Jurkat, Clone E6-1 (cell line): Measurements from ENCODE around the gene HDAC4.

Experiments used
- DNase-seq: peaks from one replicate; pipeline ENCODE4 v3.0.0-alpha.2; 2011; ENCODE audit warnings: low read depth, low spot score
- H3K4me3 ChIP-seq: 2 replicates; pipeline ENCODE4 v1.5.1; 2011; ENCODE audit warnings: mild to moderate bottlenecking, low read length, control low read depth, moderate library complexity

Gene HDAC4

DNA sequence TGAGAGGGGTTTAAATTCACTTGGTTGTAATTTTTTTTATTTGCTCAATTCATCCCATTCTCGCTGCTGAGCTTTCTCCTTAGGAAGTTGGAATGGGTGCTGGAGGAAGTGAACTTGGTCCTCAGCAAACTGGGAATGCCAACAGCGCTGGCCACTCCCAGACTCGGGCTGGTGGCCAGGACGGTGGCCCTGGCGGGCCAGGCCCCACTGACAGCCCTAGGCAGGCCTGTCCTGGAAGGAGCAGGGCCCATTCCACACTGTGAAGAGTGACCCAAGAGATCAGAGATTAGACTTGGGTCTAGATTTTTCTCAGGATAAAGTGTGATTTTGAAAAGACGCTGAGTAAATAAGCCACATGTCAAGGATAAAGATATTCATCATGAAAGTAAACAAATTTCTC is 132.7 kb downstream of the HDAC4 start:
- H3K4me3 ChIP-seq: peak overlapping the region; percentile 80
- no peak for DNase-seq

DNA sequence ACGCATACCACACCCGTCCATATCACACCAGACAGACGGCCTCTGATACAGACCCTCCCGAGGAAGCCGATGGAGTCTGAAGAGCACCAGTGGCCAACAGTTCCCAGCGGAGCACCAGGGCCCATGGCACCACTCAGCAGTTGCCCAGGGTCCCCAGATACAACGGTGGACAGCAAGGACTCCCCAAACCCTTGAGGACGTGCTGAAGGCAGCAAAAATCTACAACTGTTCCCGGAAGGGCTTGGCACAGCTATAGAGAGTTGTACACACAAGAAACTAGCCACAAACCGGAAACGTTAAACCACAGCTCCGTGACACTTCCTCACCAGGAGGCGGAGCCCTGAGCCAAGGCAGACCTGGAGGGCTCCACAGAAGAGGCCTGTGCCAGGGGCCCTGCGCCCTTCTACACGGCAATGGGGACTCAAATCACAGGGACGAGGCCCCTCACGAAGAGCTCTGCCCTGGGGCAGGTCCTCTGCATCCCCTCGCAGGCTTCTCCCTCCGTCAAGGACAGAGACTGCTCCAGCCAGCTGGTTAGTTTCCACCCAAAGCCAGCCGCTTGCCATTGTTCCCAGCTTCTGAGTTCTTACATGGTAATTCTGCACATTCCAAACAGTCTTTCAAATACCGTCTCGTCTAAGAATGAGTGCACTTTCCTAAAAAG is 133.4 kb downstream of the HDAC4 start:
- peak; percentile 99 for DNase-seq
- peak overlapping the region; percentile 80 for H3K4me3 ChIP-seq

DNA sequence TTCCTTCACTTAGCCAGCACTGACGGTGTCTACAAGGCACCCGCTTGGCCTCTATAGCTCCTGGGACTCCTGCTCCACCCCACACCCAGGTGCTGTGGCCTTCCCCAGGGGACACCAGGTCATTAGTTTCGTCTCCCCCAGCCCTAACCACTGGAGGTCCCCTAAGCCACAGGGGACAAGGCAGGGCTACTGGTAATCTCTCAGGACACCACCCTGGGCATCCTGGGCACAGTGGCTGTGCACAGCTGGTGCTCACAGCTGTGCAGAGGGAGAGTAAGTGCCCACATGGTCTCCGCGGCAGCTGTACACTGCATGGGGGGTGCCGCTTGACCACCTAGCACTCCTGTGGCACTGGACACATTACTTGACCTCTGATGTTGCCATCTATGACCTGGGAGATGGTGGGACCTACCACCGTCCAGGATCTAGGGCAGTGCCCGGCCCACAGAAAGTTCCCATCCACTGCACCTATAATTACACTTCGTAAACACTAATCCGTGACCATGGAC is 134.0 kb downstream of the HDAC4 start:
- H3K4me3 ChIP-seq: peak overlapping the region; percentile 80
- DNase-seq: no peak

DNA sequence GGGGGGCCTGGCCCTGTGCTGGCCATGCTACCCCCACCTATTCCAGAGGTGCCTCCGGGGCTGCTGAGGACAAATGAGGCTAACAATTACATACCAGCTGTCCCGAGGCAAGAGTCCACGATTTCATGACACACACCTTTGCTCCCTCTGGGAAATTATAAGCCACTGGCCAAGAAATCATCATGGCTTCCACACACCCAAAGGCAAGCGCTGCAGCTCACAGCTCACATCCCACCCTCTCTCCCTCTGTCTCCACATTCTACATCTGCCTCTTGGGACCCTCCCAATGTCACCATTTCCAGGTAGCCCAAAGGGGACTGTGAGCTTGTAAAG is 134.4 kb downstream of the HDAC4 start:
- H3K4me3 ChIP-seq: peak overlapping the region; percentile 80
- DNase-seq: no peak

DNA sequence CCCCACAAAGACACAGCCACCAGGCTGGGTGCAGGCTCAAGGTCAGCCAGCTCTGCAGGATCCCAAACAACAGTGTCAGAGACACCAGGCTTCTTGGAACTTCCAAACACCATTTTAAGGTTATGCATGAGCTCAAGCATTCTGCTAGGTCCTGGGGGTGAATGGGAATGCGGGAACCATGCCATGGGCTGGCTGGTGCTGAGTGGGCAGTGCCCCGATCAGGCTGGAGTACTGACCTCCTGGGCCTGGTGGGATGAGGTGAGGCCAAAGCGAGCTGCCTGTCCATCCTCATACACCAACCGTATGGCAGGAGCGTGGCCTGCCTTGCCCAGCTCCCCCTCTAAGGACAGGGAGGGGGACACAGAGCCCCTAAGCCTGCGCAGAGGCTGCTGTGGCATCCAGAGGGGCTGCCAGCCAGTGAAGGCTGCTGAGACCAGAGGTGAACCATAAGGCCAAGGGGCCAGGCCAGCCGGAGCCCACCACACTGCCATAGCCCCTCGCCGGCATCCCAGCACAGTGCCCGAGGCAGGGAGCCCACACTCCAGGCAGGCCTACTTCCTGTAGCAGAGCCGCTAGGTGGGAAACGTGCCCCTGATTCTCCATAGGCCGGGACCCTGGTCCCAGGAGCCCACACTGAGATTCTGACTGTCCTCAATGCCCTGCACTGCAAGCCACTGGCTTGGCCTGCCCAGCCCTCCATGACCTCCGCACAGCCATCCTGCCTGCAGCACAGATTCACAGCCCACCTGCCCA is 135.0 kb downstream of the HDAC4 start:
- no peak for DNase-seq
- peak overlapping the region; percentile 80 for H3K4me3 ChIP-seq

DNA sequence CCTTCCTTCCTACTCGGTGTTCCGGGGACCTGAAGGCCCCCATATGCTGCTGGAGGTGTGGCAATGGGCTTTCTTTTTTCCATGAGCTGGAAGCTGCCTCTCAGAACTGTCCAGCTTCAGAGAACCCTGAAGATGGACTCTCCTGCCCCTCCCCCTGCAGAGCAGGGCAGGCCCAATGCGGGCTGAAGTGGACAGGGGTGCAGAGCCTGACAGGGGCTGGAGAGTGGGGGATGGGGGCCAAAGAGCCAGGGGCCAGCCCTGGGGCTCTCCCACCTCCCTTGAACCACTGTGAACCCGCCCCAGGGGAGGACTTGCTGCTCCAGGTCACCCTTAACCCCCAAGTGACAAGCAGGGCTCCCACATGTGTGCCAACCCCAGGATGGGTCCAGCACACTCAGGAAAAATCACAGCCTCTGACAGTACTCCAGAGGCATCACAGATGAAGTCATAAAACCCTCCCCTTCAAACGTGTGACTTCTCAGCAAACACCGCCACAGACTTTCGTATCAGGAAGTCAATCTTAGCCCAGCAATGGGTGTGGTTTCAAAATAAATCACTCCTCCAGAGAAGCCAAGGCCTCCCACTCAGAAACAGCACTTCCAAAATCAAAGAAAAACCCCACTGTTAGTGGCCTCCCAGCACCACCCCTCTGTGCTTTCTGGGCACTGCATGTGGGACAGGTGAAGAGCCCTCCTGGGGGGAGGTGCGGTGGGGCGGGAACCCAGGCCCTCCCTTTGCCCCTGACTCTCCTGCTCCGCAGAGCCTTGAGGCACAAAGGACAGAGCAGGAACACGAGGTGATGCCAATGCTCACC is 135.8 kb downstream of the HDAC4 start:
- H3K4me3 ChIP-seq: peak overlapping the region; percentile 80

DNA sequence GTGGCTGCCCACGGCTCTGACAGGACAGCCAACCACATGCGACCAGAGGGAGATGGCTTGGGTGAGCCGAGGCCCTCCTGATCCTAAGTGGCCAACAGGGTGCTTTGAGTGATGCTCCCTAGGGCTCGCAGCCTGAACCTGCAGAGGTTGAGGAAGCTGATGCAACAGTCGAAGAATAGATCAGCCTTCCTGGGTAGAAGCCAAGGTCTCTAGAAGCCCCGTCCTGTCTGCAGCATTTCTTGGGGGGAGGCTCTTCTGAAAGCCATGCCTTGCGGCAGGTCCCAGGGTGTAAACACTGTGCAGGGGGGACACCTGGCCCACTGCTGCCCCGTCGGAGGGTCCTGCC is 136.4 kb downstream of the HDAC4 start:
- H3K4me3 ChIP-seq: peak overlapping the region; percentile 38
- no peak for DNase-seq

More for the DNA sequence above, 135.8 kb downstream of the HDAC4 start:
- DNase-seq: peak; percentile 96

DNA sequence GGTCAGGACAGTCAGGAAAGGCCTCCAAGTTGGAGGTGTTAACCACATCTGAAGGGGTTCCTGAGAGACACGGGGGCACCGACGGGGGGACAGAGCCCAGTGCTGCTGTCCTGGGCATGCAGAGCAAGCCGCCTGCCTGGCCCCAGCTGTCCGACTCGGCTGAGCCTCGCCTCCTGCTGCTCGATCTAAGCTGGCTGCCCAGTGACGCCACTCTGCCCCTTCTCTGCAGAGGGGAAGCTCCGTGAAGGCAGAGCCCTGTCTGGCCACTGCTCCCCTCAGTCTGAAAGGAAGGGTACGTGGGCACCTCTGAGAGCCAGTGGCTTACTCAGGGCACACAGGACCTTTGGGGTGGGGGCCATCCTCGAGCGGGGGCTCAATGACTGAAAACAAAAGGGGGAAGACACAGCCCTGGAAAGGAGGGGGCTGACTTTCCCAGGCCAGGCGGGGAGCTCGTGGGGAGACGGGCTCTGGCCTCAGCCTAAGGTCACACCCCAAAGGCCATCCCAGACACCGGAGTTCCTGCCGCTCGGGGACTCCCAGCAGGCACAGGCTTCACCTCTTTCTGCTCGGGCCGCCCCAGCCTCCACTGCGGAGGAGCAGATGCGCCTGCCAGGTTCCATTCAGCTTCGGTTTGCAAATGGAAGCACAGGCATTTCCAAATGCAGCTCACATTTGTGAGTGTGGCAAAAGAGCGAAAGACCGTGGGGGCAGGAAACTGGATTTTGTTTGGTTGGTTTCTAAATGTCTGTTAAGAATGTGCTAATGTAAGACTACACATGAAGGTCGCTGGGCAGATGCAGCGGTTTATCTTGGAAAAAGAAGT is 136.9 kb downstream of the HDAC4 start:
- peak overlapping the region; percentile 38 for H3K4me3 ChIP-seq

DNA sequence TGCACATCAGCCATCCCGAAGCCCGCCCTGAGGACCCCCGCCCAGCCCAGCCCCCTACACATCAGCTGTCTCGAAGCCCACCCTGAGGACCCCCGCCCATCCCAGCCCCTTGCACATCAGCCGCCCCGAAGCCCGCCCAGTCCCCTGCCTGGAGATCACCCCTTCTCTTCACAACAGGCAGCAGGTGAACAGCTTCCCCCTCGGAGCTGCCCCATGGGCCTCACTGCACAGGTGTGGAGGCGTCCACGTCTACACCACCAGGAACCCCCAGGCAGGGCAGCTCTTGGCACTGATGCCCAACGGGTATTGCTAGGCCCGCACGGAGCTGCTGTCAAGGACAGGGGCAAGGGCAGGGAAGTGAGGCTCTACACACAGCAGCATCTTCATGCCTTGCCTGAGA is 137.6 kb downstream of the HDAC4 start:
- no peak for DNase-seq
- H3K4me3 ChIP-seq: no peak overlapping the region

More for the DNA sequence above, 136.9 kb downstream of the HDAC4 start:
- DNase-seq: no peak

DNA sequence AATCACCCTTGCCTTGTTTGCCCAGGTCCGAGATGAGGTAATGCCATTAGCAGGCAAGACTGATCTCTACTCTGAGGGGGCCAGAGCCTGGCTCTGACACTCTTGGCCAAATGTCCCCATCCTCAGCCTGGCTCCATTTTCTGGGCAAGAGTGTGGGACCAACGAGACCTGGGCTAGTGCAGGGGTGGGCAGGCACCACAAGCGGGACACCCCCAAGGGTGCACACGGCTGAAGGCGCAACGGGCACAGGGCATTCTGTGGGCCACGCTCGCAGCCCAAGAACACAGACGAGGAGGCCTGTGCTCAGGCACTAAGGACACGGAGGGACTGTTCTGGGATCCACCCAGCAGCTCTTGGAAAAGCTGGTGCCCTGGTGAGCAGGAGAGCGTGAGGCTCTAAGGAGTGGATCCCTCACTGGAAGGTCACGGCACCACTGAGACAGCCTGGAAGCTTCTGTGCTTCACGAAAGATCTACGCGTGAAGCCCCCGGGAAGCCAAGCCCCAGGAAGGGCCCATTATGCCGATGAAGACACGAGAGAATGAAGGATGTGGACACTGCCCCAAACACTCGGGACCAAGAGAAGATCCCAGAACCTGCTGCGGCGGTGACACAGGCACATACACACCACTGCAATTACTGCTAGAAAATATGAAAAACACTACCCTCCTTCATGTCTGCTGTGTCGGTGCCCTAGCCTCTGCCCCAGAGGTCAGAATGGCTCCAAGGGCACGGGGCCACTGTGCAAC is 138.2 kb downstream of the HDAC4 start:
- H3K4me3 ChIP-seq: no peak overlapping the region
- no peak for DNase-seq

DNA sequence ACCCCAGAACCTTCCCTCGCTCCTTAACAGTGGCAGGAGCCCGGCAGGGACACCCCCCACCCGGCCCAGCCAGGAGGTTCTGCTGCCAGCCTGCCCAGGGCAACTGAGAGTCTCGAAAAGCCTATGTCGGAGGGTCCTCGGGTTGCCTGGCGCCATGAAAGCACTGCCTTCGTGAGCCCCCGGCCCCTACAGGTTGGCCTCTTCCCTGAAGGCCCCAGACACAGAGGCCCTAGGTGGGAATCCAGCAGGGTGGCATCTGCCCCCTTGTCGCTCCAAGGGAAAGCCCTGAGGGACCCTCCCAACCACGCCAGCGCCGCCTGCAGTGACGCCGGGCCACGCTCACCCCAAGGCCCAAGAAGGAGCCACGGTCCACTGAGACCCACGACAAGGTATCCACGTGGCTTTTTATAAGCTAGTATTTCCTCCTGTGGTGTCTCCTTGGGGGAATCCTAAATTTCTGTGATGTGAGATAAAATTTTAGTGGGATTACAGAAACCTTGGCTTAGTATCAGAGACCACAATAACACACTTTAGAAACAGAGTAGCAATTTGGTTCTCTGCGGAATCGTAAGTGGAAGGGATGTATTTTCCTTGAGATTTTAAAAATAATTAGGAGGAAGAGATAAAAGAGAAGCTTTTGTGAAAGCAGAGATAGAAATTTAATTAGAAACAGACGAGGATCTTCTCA is 138.9 kb downstream of the HDAC4 start:
- H3K4me3 ChIP-seq: no peak overlapping the region
- DNase-seq: no peak

DNA sequence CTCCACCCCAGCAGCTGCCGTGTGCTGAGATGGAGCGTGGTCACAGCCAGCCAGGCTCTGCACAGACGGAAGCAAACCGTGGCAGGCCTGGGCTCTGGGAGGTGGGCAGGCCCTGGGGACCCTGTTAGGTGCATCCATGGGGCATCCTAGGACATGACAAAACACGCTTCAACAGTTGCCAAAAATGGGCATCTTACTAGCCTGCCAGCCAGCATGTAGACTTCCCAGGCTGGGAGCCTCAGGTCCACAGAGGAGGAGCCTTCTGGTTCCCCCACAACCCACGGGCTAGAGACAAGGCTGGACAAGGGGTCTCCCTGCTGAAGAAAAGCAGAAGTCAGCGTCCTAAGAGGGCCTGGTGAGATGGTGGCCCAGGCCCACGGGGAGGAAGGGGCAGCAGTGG is 139.5 kb downstream of the HDAC4 start:
- no peak overlapping the region for H3K4me3 ChIP-seq
- no peak for DNase-seq

DNA sequence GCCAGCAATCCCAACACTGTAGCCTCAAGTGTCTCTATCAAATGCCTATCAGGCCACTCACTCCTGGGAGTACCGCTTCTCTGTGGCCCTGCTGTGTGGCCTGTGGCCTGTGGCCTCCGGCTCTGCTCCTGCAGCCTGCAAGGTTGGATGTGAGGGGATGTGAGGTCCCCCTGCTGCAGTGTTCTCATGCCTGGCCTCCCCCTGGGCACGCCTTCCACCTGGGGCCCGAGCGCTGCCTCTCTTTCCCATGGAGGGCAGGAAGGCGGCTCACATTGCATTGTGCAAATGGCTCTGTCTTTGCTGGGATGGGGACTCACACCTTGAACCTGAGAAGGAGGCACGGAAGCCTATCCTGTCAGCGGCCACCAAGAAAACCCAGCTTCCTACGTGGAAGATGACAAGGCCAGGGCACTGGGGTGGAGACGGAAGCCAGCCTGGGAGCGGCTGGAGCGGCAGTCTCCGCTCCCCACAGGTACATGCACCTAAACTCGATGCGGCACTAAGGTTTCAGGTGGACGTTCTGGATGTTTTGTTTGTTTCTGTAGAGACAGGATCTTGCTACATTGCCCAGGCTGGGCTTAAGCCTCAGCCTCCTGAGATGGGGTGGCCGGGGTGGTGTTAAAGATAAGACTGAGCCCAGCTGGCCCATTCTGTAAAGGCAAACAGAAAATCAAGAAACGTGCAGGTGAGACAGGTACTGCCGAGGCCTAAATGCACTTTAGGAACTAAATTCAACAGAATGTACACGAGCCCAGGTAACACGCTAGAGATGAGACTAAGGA is 140.1 kb downstream of the HDAC4 start:
- no peak for DNase-seq
- peak overlapping the region; percentile 37; the same call in 1 of the 2 replicates for H3K4me3 ChIP-seq

DNA sequence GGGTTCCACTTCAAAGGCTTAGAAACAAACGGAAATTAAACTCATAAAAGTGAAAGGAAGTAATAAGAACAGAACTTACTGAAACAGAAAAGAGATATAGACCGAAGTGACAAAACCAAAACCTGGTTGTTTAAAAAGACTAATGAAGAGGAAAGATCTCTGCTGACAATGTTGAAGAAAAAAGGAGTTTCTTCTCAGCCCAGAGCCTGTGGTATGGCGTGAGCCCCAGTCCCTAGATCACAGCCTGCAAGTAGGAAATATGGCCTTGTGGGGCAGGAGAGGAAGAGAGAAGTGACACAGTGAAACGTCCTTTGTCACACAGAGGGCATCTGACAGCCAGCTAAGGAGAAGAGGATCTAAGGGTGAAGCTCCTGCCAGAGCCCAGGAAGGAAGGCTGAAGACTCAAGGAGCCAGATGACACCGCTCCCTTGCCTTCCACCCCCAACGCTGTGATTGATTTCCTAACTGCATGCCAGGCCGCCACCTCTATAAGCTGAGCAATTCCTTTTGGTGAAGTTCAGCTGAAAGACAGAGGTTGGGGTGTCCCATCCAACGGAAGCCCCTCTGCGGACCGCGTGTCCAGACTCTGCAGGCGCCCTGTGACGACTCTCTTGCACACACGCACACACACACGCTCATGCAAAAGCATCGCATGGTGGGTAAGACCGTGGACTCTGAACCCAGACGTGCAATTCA is 141.1 kb downstream of the HDAC4 start:
- H3K4me3 ChIP-seq: peak overlapping the region; percentile 37
- no peak for DNase-seq

DNA sequence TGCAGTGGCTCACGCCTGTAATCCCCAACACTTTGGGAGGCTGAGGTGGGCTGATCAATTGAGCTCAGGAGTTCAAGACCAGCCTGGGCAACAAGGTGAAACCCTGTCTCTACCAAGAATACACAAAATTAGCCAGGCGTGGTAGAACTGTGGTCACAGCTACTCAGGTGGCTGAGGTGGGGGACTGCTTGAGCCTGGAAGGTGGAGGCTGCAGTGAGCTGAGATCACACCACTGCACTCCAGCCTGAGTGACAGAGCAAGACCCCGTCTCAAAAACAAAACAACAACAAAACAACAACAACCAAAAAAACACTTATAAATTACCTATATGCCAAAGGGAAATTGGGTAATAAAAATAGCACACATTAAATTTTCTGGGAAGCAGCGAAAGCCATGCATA is 141.6 kb downstream of the HDAC4 start:
- DNase-seq: no peak

DNA sequence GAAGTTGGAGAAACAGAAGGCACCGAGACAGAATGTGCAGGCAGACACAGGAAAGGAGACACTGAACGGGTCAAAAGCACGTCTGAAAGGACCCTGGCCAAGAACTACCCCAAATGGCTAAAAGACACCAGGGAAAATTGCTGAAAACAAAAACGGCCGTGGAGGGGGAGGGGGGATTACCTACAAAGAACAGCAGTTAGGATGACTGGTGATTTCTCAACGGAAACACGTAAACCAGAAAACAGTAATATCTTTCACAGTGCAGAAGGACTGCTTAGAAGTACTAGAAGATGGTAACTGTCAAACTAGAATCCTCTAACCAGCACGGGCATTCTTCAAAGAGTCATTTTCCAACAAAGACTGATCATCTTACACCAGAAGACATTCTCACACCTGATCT is 142.6 kb downstream of the HDAC4 start:
- peak; percentile 92 for DNase-seq
- peak overlapping the region; percentile 37 for H3K4me3 ChIP-seq

More for the DNA sequence above, 141.6 kb downstream of the HDAC4 start:
- H3K4me3 ChIP-seq: peak overlapping the region; percentile 37

DNA sequence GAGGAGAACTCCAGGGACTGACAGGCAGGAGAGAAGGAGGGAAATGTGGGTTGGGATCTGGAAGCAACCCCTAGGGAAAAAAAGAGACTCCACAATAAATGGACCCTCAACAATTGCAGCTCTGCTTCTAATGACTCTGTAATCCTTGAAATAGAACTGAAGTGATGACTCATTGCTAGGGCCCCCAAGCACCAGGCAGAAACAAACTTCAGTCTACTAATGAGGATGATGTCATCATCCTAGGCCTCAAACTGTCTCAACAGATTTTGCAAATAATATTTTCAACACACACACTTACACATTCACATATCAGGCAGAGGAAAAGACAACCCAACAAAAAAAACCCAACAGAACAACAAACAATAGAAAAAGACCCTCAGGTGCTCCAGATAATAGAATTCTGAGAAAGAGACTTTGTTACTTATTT is 143.3 kb downstream of the HDAC4 start:
- H3K4me3 ChIP-seq: no peak overlapping the region

More for the DNA sequence above, 143.3 kb downstream of the HDAC4 start:
- DNase-seq: peak; percentile 83
